GM21737 (cell line): ENCODE measurements around the gene ADARB2.
"Not testable (repeated sequence)": the region's sequence is repeated elsewhere in the genome, so short reads cannot be mapped to it uniquely, and the experiment has no call there.

Experiments
- ATAC-seq: cut with Tn5 transposase; IDR thresholded peaks from one replicate; pipeline ENCODE4 v1.9.1; 2021; ENCODE audit warnings: mild to moderate bottlenecking, moderate library complexity; ENCODE audit not compliant: unreplicated experiment

The ADARB2 gene

GRCh38 chr10:1474376-1475097 lies 262.8 kb downstream of the ADARB2 start:
- no peak for ATAC-seq

- ATAC-seq = no peak
These were observed 263.5 kb downstream of the ADARB2 start for GRCh38 chr10:1473874-1474273.

- no peak for ATAC-seq
These were observed 265.0 kb downstream of the ADARB2 start for GRCh38 chr10:1472178-1472958.

- no peak for ATAC-seq
These were observed 268.5 kb downstream of the ADARB2 start for GRCh38 chr10:1468811-1469210.

GRCh38 chr10:1467334-1468076 lies 269.8 kb downstream of the ADARB2 start:
- no peak for ATAC-seq

- no peak for ATAC-seq
These were observed 271.1 kb downstream of the ADARB2 start for GRCh38 chr10:1465993-1466764.

- ATAC-seq = peak; percentile 83
These were observed 271.9 kb downstream of the ADARB2 start for GRCh38 chr10:1465418-1465911.

GRCh38 chr10:1464881-1465417 lies 272.4 kb downstream of the ADARB2 start:
- ATAC-seq = no peak

- not testable (repeated sequence) for ATAC-seq
These were observed 273.4 kb downstream of the ADARB2 start for GRCh38 chr10:1463971-1464370.

GRCh38 chr10:1462994-1463633 lies 274.2 kb downstream of the ADARB2 start:
- no peak for ATAC-seq

- ATAC-seq = no peak
These were observed 274.8 kb downstream of the ADARB2 start for GRCh38 chr10:1462521-1462920.

GRCh38 chr10:1462032-1462431 lies 275.3 kb downstream of the ADARB2 start:
- ATAC-seq = no peak

GRCh38 chr10:1461016-1461415 lies 276.3 kb downstream of the ADARB2 start:
- ATAC-seq = no peak

- not testable (repeated sequence) for ATAC-seq
These were observed 277.7 kb downstream of the ADARB2 start for GRCh38 chr10:1459664-1460063.

GRCh38 chr10:1454951-1455350 lies 282.4 kb downstream of the ADARB2 start:
- ATAC-seq = peak; percentile 20

- peak; percentile 98 for ATAC-seq
These were observed 282.9 kb downstream of the ADARB2 start for GRCh38 chr10:1454428-1454827.

- no peak for ATAC-seq
These were observed 284.5 kb downstream of the ADARB2 start for GRCh38 chr10:1452777-1453176.

- no peak for ATAC-seq
These were observed 285.4 kb downstream of the ADARB2 start for GRCh38 chr10:1451941-1452340.

GRCh38 chr10:1451362-1451888 lies 285.9 kb downstream of the ADARB2 start:
- no peak for ATAC-seq
